ENCODE measurements around the gene NXF1.

DNA sequence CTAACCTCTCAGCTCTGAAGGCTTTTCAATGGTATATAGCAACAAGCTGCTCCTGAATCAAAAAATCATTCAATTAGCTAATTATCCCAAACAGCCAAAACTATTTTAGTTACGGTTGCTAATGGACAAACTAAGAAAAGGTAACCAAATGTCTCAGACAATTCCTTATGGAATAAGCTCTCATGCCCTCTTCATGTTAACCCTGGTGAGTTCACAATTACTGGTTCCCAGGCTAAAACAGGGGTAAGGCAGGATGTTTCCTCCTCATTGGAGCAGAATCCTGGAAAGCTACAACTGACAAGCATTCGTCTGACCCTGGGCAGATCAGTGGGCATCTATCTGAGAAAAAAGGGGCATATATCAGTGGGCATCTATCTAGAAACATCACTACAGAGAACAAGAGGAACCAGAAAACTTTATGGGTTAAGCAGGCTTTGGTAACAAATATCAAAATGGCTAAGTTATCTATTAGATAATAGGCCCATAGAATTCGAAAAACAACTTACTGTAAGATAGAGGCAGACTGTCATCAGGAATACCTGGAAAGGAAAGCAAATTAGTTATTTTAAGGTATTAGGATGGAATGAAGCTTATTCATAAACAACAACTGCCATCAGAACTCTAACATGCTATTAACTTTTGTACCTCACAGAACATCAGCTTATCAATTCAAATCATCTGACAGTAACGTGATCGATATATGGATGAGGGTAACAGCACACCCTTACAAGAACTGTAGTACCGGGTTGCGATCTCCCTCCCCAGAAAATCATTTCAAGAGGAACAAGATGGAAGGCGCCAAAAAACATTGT lies 49.0 kb upstream of the NXF1 start:
- TF ChIP-seq CTCF (IDR thresholded peaks at IDR 0.05) = no peak
- TF ChIP-seq MXI1 (IDR thresholded peaks at IDR 0.05; ENCODE audit: low read depth, low read length) = no peak
- TF ChIP-seq, protein P1, sequence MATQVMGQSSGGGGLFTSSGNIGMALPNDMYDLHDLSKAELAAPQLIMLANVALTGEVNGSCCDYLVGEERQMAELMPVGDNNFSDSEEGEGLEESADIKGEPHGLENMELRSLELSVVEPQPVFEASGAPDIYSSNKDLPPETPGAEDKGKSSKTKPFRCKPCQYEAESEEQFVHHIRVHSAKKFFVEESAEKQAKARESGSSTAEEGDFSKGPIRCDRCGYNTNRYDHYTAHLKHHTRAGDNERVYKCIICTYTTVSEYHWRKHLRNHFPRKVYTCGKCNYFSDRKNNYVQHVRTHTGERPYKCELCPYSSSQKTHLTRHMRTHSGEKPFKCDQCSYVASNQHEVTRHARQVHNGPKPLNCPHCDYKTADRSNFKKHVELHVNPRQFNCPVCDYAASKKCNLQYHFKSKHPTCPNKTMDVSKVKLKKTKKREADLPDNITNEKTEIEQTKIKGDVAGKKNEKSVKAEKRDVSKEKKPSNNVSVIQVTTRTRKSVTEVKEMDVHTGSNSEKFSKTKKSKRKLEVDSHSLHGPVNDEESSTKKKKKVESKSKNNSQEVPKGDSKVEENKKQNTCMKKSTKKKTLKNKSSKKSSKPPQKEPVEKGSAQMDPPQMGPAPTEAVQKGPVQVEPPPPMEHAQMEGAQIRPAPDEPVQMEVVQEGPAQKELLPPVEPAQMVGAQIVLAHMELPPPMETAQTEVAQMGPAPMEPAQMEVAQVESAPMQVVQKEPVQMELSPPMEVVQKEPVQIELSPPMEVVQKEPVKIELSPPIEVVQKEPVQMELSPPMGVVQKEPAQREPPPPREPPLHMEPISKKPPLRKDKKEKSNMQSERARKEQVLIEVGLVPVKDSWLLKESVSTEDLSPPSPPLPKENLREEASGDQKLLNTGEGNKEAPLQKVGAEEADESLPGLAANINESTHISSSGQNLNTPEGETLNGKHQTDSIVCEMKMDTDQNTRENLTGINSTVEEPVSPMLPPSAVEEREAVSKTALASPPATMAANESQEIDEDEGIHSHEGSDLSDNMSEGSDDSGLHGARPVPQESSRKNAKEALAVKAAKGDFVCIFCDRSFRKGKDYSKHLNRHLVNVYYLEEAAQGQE (IDR thresholded peaks at IDR 0.05; ENCODE audit: low read depth, low read length) = no peak
- TF ChIP-seq TAF1 (IDR thresholded peaks at IDR 0.05; ENCODE audit: borderline replicate concordance, low read depth, low read length) = no peak
- no peak for TF ChIP-seq JUND (IDR thresholded peaks at IDR 0.05)
- TF ChIP-seq SIN3A (IDR thresholded peaks at IDR 0.05; ENCODE audit: borderline replicate concordance, low read depth, low read length) = no peak
- no peak; the same call in 1 of the 2 replicates for TF ChIP-seq POLR2AphosphoS5 (IDR thresholded peaks at IDR 0.05; ENCODE audit: low read depth, low read length)
- TF ChIP-seq, protein P2, sequence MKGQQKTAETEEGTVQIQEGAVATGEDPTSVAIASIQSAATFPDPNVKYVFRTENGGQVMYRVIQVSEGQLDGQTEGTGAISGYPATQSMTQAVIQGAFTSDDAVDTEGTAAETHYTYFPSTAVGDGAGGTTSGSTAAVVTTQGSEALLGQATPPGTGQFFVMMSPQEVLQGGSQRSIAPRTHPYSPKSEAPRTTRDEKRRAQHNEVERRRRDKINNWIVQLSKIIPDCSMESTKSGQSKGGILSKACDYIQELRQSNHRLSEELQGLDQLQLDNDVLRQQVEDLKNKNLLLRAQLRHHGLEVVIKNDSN (IDR thresholded peaks at IDR 0.05; ENCODE audit: borderline replicate concordance, low read depth) = no peak
- no peak for TF ChIP-seq RAD21 (IDR thresholded peaks at IDR 0.05; ENCODE audit: low read length)

All from SK-N-SH (cell line).